ENCODE results near the gene HJV. TPM values are rescaled to one million over a fixed set of nuclear protein-coding genes. Genes with fewer than 3 reads are reported as not detected.

Gene HJV
- total and polyA plus RNA-seq, 2 of the 8 experiments (the other 6 are each of a cell fraction or from before 2014, with no cell fraction given): 0.32 to 0.70 TPM

- H3K36me3 ChIP-seq (ENCODE audit: control insufficient read depth in 2 of 4, insufficient read depth in 4 of 4, low read length in 3 of 4): no peaks in the 10 kb centered on the region
These were observed 38.3 kb downstream of the HJV start for GRCh38 chr1:145983206-145983675.

More at GRCh38 chr1:145983206-145983675, 38.3 kb downstream of the HJV start:
- Histone ChIP-seq H3K18ac (ENCODE audit: extremely low read depth, low read length) (no peak overlapping the region), H4K8ac (ENCODE audit: extremely low read depth, insufficient read depth, low read length) (no peak overlapping the region), H3K23ac (ENCODE audit: insufficient read length) (no peak overlapping the region), H4K5ac (ENCODE audit: insufficient read length, low read depth, low read length) (no peak overlapping the region), H2AK5ac (ENCODE audit: low read depth, low read length) (no peak overlapping the region), H3K27ac (ENCODE audit: low read depth, low read length) (no peak overlapping the region), H4K91ac (replicated peaks; ENCODE audit: insufficient read length, low read length) (no peak overlapping the region), H2AFZ (ENCODE audit: low read length) (no peak overlapping the region), H3K79me1 (ENCODE audit: low read depth, low read length) (no peaks in the 10 kb centered on the region), H3K4me2 (ENCODE audit: insufficient read depth in 1 of 2, low read depth in 2 of 2, low read length in 2 of 2) (no peak overlapping the region), H2BK20ac (ENCODE audit: low read length) (no peak overlapping the region), H2BK120ac (replicated peaks; ENCODE audit: low read depth, low read length) (no peak overlapping the region), H3K4me1 (replicated peaks in 1 of 4; ENCODE audit: control insufficient read depth in 3 of 4, insufficient read depth in 4 of 4, low read length in 3 of 4) (peaks cover 6 to 21% (median 12%) of the 10 kb centered on the region in 4 experiments; a peak in 6 of 7 replicates), H3K9me3 (ENCODE audit: insufficient read depth in 2 of 2, low read depth in 1 of 2, low read length in 1 of 2) (no peaks in the 10 kb centered on the region), H4K20me1 (replicated peaks in 1 of 2; ENCODE audit: control insufficient read depth in 1 of 2, insufficient read depth in 2 of 2, low read length in 2 of 2) (no peaks in the 10 kb centered on the region), H2BK5ac (ENCODE audit: low read depth, low read length) (no peak overlapping the region), H3K56ac (replicated peaks; ENCODE audit: insufficient read length, low read depth, low read length) (no peak overlapping the region), H3K9ac (replicated peaks in 1 of 4; ENCODE audit: extremely low read depth in 1 of 4, low read depth in 3 of 4, low read length in 3 of 4) (no peak overlapping the region), H2BK15ac (ENCODE audit: low read length) (no peak overlapping the region), H3K27me3 (replicated peaks in 1 of 4; ENCODE audit: control insufficient read depth in 3 of 4, extremely low read depth in 1 of 4, insufficient read depth in 3 of 4, low read length in 3 of 4) (no peaks in the 10 kb centered on the region), H2BK12ac (ENCODE audit: low read depth, low read length) (no peak overlapping the region), H3K14ac (ENCODE audit: insufficient read length) (no peak overlapping the region), H3K79me2 (ENCODE audit: control insufficient read depth in 1 of 2, insufficient read depth in 2 of 2, low read length in 2 of 2) (no peaks in the 10 kb centered on the region), H3K4ac (replicated peaks; ENCODE audit: insufficient read length, low read depth, low read length) (no peak overlapping the region), H3K23me2 (ENCODE audit: low read depth, low read length) (peaks cover 3% of the 10 kb centered on the region; the same call in 1 of the 2 replicates), H3K4me3 (ENCODE audit: extremely low read depth in 1 of 4, insufficient read depth in 2 of 4, low read depth in 3 of 4, low read length in 4 of 4) (no peak overlapping the region)
- ChIA-PET CTCF (ENCODE audit: partially characterized antibody) (interaction anchor here (0.8 to 8.7 kb wide), 6 partner anchors 15 to 92 kb away, joined by 3 to 152 read pairs (median 6); partner anchors contain the start of genes ANKRD34A and POLR3GL), POLR2A (ENCODE audit: partially characterized antibody) (interaction anchor here (1.7 to 13.7 kb wide), 2 partner anchors 10 to 24 kb away, joined by 3 to 218 read pairs; partner anchors contain the start of gene TXNIP)
- no peak for TF ChIP-seq TEAD4 (IDR thresholded peaks at IDR 0.05; ENCODE audit: low read depth, low read length)
- FAIRE-seq: no peak
- WGBS, 2 experiments (ENCODE audit: extremely low coverage in 1 of 2, insufficient coverage in 1 of 2, insufficient read length in 1 of 2, insufficient replicate concordance in 2 of 2, low coverage in 1 of 2, low lambda C conversion rate in 2 of 2, missing lambda C conversion rate in 1 of 2): 100% methylated on average over 1 of the region's 1 CpG; no CpG with 5 or more reads in 1 of the 2 experiments
- DNase-seq (ENCODE audit: low read depth in 1 of 2, low spot score in 2 of 2): no peak
